Measurements from ENCODE around the gene HVCN1. TPM values are rescaled to one million over a fixed set of nuclear protein-coding genes. Genes with fewer than 3 reads are reported as not detected.

HVCN1 gene
- total and polyA plus RNA-seq, 2 experiments from 2014 or later: 3.0 to 4.1 TPM

DNA sequence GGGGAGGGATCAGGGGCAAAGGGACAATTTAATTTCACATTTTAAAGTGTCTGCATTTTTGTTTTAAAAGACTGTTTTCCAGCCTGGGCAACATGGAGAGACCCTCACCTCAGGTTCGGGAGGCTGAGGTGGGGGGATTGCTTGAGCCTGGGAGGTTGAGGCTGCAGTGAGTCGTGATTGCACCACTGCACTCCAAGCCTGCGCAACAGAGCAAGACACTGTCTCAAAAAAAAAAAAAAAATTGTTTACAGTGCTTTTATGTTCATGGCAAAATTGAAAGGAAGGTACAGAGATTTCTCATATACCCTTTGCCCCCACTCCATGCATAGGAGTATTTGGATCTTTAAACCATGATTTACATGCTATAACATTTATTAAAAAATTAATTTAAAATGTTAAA is 16.4 kb upstream of the HVCN1 start:
- H2AFZ ChIP-seq: no peak overlapping the region
- no peaks in the 10 kb centered on the region for H3K36me3 ChIP-seq (ENCODE audit: low read depth)
- H3K9me2 ChIP-seq (ENCODE audit: insufficient read depth): no peaks in the 10 kb centered on the region
- 23 to 53% methylated on average over 2 to 3 of the region's 3 CpGs for WGBS, 2 experiments (ENCODE audit: low coverage in 1 of 2, low lambda C conversion rate in 2 of 2, missing lambda C conversion rate in 2 of 2)
- no peak overlapping the region for H3K4me2 ChIP-seq (ENCODE audit: unreplicated experiment)
- in situ Hi-C loops (cut with MboI): no loop called here
- H4K20me1 ChIP-seq (ENCODE audit: insufficient read depth): no peaks in the 10 kb centered on the region
- no peak for TF ChIP-seq EZH2phosphoT487 (IDR thresholded peaks at IDR 0.05; ENCODE audit: insufficient read depth, low read depth)
- no peak for TF ChIP-seq EZH2 (IDR thresholded peaks at IDR 0.05; ENCODE audit: insufficient read depth, poor library complexity, severe bottlenecking)
- H3K9me3 ChIP-seq (ENCODE audit: low read depth): no peaks in the 10 kb centered on the region
- no peaks in the 10 kb centered on the region for H3K79me2 ChIP-seq (ENCODE audit: insufficient read depth)
- DNase-seq: no peak
- no peaks in the 10 kb centered on the region for H3K27me3 ChIP-seq (replicated peaks; ENCODE audit: insufficient read depth)
- no peak overlapping the region for H3K4me3 ChIP-seq
- H3K27ac ChIP-seq: no peak overlapping the region
- no peaks in the 10 kb centered on the region for H3K4me1 ChIP-seq (ENCODE audit: insufficient read depth)
- H3K9ac ChIP-seq: no peak overlapping the region
- H3F3A ChIP-seq (ENCODE audit: insufficient read depth): no peaks in the 10 kb centered on the region

DNA sequence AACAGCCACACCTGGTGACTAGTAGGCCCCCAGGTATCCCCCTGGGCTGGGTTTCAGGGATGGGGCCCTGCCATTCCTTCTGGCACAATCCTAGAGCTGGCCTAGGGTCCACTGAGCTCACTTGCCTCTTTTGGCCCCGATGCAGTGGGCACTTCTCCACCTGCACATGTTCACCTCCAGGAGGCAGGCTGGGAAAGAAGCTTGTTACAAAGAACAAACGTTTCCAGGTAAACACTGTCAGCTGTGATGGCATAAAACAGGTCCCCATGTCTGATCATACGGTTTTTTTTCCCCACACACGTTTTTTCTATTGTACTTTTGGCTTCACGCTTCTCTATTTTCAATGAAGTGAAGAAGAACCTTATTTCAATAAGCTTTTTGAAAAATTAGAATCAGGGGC is 15.8 kb upstream of the HVCN1 start:
- WGBS, 2 experiments (ENCODE audit: low coverage in 1 of 2, low lambda C conversion rate in 2 of 2, missing lambda C conversion rate in 2 of 2): 15 to 17% methylated on average over 5 of the region's 5 CpGs
- Histone ChIP-seq H3K4me2 (ENCODE audit: unreplicated experiment) (no peak overlapping the region), H3K9ac (no peak overlapping the region), H3K9me2 (ENCODE audit: insufficient read depth) (no peaks in the 10 kb centered on the region), H3K27ac (no peak overlapping the region), H4K20me1 (ENCODE audit: insufficient read depth) (no peaks in the 10 kb centered on the region), H3K9me3 (ENCODE audit: low read depth) (no peaks in the 10 kb centered on the region), H3K79me2 (ENCODE audit: insufficient read depth) (no peaks in the 10 kb centered on the region), H3F3A (ENCODE audit: insufficient read depth) (no peaks in the 10 kb centered on the region), H3K4me3 (no peak overlapping the region), H3K4me1 (ENCODE audit: insufficient read depth) (no peaks in the 10 kb centered on the region), H3K36me3 (ENCODE audit: low read depth) (no peaks in the 10 kb centered on the region), H2AFZ (no peak overlapping the region), H3K27me3 (replicated peaks; ENCODE audit: insufficient read depth) (no peaks in the 10 kb centered on the region)
- in situ Hi-C loops (cut with MboI): no loop called here
- no peak for DNase-seq
- no peak for TF ChIP-seq EZH2phosphoT487 (IDR thresholded peaks at IDR 0.05; ENCODE audit: insufficient read depth, low read depth)
- no peak for TF ChIP-seq EZH2 (IDR thresholded peaks at IDR 0.05; ENCODE audit: insufficient read depth, poor library complexity, severe bottlenecking)

DNA sequence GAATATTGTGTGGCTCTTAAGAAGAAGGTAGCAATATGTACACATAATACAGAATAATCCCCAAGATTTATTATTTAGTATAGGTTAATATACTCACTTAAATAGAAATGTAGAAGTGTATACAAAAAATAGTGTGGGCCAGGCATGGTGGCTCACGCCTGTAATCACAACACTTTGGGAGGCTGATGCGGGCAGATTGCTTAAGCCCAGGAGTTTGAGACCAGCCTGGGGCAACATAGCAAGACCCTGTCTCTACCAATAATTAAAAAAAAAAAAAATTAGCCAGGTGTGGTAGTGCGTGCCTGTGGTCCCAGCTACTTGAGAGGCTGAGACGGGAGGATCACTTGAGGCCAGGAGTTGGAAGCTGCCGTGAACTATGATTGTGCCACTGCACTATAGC is 15.3 kb upstream of the HVCN1 start:
- H3K4me1 ChIP-seq (ENCODE audit: insufficient read depth): no peaks in the 10 kb centered on the region
- H3K36me3 ChIP-seq (ENCODE audit: low read depth): no peaks in the 10 kb centered on the region
- H3K79me2 ChIP-seq (ENCODE audit: insufficient read depth): no peaks in the 10 kb centered on the region
- H3K4me2 ChIP-seq (ENCODE audit: unreplicated experiment): no peak overlapping the region
- no peaks in the 10 kb centered on the region for H3K27me3 ChIP-seq (replicated peaks; ENCODE audit: insufficient read depth)
- no peaks in the 10 kb centered on the region for H3F3A ChIP-seq (ENCODE audit: insufficient read depth)
- no peak overlapping the region for H2AFZ ChIP-seq
- TF ChIP-seq EZH2 (IDR thresholded peaks at IDR 0.05; ENCODE audit: insufficient read depth, poor library complexity, severe bottlenecking) (no peak), EZH2phosphoT487 (IDR thresholded peaks at IDR 0.05; ENCODE audit: insufficient read depth, low read depth) (no peak)
- no peak overlapping the region for H3K4me3 ChIP-seq
- no peak overlapping the region for H3K9ac ChIP-seq
- in situ Hi-C loops (cut with MboI): no loop called here
- 83 to 85% methylated on average over 5 of the region's 5 CpGs for WGBS, 2 experiments (ENCODE audit: low coverage in 1 of 2, low lambda C conversion rate in 2 of 2, missing lambda C conversion rate in 2 of 2)
- no peaks in the 10 kb centered on the region for H3K9me3 ChIP-seq (ENCODE audit: low read depth)
- H3K27ac ChIP-seq: no peak overlapping the region
- H4K20me1 ChIP-seq (ENCODE audit: insufficient read depth): no peaks in the 10 kb centered on the region
- no peaks in the 10 kb centered on the region for H3K9me2 ChIP-seq (ENCODE audit: insufficient read depth)
- no peak for DNase-seq

DNA sequence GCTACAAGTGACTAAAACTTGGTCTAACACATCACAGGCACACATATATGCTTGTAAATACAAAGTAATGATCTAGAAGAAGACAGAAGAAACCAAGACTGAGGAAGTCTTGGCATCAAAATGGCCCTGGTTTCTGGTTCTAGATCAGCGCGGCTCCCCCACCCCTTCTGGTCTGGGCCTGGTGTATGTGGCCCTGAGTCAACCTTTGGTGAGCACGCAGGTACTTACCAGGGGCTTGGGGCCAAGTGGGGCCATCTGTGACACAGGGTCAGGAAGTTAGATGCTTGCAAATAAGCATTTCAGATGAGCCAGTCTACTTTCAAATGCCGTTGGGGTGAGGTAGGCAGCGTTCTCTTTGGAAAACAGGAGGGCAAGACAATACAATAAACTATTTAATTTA is 13.2 kb upstream of the HVCN1 start:
- in situ Hi-C loops (cut with MboI): no loop called here
- H3K9me2 ChIP-seq (ENCODE audit: insufficient read depth): no peaks in the 10 kb centered on the region
- 90% methylated on average over 5 of the region's 5 CpGs for WGBS, 2 experiments (ENCODE audit: low coverage in 1 of 2, low lambda C conversion rate in 2 of 2, missing lambda C conversion rate in 2 of 2)
- H3K9me3 ChIP-seq (ENCODE audit: low read depth): no peaks in the 10 kb centered on the region
- H3K4me3 ChIP-seq: no peak overlapping the region
- H3K9ac ChIP-seq: no peak overlapping the region
- no peaks in the 10 kb centered on the region for H3F3A ChIP-seq (ENCODE audit: insufficient read depth)
- H3K79me2 ChIP-seq (ENCODE audit: insufficient read depth): no peaks in the 10 kb centered on the region
- H3K27ac ChIP-seq: no peak overlapping the region
- no peak overlapping the region for H2AFZ ChIP-seq
- H4K20me1 ChIP-seq (ENCODE audit: insufficient read depth): no peaks in the 10 kb centered on the region
- TF ChIP-seq EZH2 (IDR thresholded peaks at IDR 0.05; ENCODE audit: insufficient read depth, poor library complexity, severe bottlenecking) (no peak), EZH2phosphoT487 (IDR thresholded peaks at IDR 0.05; ENCODE audit: insufficient read depth, low read depth) (no peak)
- H3K27me3 ChIP-seq (replicated peaks; ENCODE audit: insufficient read depth): no peaks in the 10 kb centered on the region
- H3K4me1 ChIP-seq (ENCODE audit: insufficient read depth): no peaks in the 10 kb centered on the region; the same call in 1 of the 2 replicates
- no peak for DNase-seq
- H3K4me2 ChIP-seq (ENCODE audit: unreplicated experiment): no peak overlapping the region
- H3K36me3 ChIP-seq (ENCODE audit: low read depth): no peaks in the 10 kb centered on the region

Data from GM23248 (cell line).